Superior temporal gyrus (tissue), 1 donor: Measurements from ENCODE around the gene TPD52L1.

ENCODE experiments used
- DNase-seq: peaks from one replicate; pipeline ENCODE4 v3.0.0-alpha.2; 2016; ENCODE audit errors: extremely low spot score

Gene TPD52L1

DNA sequence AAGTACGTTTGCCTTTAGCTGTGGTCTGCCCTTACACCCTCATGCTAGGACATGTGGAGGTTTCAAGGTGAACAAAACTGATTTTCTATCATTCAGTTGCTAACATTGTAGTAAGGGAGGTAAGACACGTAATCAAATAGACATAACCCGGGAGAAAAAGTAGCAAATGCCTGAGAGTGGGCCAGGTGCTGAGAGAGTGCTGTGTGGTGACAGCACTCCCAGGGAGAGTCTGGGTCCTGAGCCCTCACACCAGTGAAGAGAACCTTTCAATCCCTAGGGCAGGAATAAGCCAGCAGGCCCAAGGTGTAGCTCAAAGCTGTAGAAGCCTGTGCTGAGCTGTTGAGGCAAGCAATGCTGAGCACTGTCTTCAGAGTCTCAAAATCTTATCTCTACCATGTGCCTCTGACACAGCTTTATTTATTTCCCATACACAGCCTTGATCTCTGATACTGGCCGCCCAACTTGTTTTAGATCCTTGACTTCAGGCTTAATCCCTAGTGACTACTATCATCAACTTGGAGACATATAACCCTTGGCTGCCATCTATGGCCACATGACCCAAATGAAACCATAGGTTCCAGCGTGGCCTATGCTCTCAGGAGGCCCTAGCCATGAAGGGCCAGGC, 55.2 kb downstream of the TPD52L1 start:
- no peak for DNase-seq

- no peak for DNase-seq
Observed at GRCh38 chr6:125210667-125211066, 57.1 kb downstream of the TPD52L1 start.

GRCh38 chr6:125211352-125211751, 57.8 kb downstream of the TPD52L1 start:
- no peak for DNase-seq

GRCh38 chr6:125212377-125212776, 58.8 kb downstream of the TPD52L1 start:
- no peak for DNase-seq

DNA sequence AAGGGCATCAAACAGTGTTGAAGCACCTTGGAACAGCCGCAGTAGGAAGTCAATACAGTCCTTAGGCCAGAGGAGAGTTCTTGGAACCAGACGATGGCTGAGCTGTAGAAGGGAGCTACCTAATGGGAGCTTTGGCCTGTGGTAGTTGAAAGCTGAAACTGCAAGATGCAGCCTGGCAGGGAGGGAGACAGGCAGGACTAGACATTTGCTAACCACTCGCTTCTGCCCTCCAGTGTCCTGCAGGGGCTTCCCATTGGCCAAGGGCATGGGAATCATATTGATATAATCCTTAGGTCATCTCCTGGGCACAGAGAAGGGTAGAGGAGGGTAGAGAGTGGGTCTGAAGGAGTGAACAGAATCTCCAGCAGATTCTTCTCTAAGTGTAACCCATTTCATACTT, 60.4 kb downstream of the TPD52L1 start:
- no peak for DNase-seq

DNA sequence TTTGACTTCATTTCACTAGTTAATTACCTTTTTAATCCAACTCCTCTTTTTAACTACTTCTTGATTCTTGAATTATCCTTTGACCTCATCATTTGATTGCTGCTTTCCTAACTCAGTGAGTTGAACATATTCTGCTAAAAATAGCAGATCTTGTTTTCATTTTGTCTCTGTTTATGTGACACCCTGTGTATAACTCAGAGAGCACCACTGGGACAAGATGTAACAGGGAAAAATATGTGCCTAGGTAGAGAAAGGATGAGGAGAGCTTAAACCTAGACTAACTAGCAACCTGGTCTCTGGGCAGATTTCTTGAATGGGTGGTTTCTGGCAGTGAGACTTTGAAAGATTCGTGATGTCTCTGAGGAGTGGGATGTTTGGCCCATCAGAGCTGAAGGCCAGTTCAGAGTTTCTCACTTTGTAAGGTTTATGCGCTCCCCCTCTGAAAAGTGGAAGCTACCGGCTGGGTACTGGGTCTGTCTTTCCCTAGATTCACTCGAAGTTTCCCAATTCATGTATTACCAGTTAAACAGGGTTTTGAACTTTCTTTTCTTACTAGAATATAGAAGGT, 61.8 kb downstream of the TPD52L1 start:
- no peak for DNase-seq

GRCh38 chr6:125216015-125216414, 62.4 kb downstream of the TPD52L1 start:
- no peak for DNase-seq

- DNase-seq, result no peak
Observed at GRCh38 chr6:125217369-125217768, 63.8 kb downstream of the TPD52L1 start.

DNA sequence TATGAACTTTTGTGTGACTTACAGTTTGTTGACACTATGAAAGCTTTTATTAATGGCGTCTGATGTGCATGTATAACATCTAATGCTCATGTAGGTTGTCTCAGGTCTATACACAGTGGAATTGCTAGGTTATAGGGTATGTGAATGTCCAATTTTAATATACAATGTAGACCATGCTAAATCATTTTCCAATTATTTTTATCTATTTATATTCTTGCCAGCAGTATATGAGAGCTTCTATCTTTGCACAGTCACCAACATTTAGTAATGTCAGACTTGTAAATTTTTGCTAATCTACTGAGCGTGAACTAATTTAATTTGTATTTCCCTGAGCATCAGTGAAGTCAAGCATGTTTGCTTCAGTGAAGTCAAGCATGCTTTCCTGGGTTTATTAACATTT, 64.4 kb downstream of the TPD52L1 start:
- no peak for DNase-seq

DNA sequence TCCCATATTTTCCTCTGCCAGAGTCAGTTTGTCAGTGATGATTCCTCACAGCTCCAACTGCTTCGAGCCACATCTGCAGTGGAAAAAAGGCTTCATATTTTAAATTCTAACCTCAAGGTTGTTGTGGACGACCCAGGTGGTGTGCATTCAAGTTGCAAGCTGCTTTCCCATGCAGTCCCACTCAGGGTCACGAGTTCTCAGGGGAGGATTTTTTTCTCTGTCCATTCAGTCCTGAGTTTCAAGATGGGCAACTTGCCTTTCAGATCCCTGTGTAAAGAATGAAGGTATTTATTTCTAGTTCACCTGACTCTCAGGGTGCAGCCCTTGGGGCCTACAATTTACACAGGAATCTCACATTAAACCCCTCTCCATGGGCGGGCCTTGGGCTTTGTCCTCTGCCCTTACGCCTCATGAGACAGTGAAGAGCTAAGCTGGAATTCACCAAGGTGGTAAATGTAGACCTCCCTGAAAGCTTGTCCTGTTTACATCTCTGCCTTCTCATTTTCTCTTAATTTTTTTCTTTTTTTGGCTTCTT, 65.9 kb downstream of the TPD52L1 start:
- DNase-seq, result no peak

- no peak for DNase-seq
Observed at GRCh38 chr6:125220712-125221111, 67.1 kb downstream of the TPD52L1 start.

DNA sequence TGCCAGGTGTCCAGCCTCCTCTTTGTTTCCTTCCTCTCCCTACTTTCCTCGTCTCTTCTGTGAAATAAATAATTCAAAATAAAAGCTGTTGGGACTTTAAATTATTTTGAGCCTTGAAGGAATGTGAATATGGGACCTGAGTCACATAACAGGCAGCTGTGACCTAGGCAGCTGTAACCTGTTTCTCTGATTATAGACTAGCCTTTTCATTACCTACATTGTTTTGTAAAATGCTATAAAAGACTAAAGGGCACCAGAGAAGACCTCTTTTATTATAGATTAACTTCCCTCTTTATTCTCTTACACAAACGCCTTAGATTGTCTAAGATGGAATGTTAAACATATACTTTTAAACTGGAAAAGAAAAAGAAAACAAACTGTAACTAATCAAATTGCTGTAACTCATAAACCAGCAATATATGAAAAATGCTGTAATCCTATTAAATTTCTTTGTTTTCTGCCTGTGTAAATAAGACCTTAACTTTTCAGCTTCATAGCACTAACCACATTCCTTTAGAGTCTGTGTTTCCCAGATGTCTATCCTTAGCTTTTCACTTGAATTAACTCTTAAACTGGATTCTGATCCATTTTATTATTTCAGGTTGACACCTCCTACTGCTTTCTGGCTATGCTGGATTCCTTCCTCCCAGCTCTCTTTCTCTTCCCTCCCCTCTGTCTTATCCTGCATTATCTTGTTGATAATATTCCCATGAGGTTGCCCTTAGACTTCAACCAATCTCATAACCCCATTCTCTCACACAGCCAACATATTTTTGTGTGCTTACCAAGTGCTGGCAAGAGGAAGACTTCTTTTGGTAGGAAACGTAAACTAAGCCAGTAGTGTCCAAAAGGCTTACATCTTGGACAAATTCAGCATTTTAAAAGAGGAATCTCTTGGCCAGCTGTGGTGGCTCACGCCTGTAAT, 69.2 kb downstream of the TPD52L1 start:
- no peak for DNase-seq

DNA sequence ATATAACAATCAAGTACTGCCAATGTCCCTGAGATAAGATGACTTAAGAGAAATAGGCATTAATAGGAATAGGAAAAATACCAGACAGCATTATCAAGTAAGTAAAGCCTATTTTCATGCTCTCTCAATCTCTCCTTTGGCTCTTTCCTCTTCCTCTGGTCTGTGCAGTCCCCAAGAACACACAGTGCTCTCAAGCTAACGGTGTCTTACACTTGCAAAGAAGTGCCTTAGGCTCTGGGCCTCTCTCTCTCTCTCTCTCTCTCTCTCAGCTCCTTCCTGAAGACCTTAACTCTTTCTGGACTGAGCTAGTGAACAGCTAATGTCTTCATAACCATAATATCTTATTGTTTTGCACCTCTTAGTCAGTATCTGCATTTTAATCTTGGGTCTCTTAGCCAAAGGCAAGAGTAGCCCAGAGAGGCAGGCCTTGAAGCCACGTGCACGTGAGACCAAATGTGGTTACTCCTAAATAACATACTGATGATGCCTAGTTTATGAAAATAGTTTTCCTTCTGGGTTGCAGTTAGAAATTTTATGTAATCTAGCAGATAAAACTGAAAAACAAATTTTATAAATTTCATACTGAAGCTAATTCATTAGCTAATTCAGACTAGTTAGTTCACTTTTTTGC, 70.8 kb downstream of the TPD52L1 start:
- DNase-seq, result no peak

DNA sequence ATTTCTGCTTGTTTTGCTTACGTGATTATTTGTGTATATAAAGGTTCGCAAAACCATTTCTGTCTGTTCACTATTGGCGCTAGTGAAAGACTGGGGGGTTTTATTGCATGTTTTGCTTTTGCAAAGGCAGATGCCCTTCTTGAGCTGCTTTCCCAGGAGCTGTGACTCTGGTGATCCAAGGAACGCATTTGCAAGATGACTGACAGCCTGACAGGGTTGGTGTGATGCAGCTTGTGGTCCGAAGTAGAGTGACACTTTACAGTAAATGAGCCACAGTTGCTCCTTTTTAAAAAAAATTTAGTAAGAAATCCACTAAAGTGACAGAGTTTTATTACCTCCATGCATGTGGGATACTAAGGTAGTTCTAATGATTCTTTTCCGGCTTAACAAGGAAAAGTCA, 73.7 kb downstream of the TPD52L1 start:
- DNase-seq, result no peak

GRCh38 chr6:125228981-125229479, 75.5 kb downstream of the TPD52L1 start:
- no peak for DNase-seq

DNA sequence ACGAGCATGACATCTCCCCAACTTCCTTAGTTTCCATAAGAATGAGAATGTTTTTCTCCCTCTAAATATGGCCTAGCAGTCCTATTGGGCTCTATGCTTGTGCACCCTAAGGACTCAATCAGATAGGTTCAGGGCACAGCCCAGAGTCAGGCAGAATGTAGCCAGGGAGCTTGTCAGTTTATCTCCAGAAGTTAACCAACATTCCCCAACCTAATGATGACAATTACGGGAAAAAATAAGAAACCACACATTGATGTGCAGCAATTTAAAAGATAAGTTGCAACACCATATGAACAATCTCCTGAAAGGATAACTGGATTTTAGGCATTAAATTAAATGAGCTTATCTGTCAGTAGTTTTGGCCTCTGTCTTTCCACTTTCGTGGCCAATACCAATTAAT, 77.1 kb downstream of the TPD52L1 start:
- DNase-seq, result no peak

DNA sequence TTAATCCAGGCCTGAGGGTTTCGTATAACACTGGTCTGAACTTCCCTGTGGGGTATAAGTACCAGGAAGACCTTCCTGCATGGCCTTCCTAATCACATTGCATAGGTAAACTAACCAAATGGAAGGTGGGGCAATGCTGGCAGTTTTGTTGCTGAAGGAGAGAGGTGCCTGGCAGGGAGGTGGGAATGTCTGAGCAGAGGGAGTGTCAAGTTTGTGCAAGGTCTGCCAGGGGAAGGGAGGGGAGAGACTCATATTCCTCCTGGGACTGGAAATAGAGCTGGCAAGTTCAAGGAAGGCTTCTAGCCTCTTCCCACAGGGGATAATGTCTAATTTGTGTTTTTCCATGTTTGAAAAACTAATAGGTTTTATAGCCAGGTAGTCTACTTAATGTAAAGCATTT, 77.6 kb downstream of the TPD52L1 start:
- no peak for DNase-seq

DNA sequence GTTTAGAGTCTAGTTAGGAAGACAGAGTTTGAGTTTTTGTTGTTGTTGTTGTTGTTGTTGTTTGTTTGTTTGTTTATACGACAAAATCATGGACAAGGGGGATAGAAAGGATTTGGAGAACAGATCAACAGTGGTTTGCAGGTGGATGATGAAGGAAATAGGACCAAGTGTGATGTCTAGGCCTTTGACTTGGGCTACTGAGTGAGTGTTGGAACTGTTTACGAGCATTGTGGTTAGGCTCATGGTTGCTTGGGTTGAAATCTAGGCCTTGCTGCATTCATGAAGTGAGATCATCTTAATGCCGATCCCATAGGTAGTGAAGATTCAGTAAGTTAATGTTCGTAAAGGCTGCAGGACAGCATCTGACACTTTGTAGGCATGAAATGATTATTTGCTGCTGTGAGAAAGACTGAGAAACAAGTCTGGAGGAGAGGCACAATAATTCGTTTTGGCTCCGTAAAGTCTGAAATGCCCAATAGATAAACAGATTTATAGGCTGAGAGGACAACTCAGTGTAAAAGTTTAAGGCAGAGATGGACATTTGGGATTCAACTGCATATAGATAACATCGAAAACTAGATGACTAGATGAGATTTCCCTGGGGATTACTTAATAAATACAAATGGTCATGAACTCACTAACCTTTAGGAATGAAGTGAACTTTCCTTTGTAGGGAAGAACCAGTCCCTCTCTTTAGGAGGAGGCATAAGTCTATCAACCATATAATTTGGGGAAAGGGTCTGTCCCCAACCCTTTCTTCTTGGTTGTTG, 78.2 kb downstream of the TPD52L1 start:
- DNase-seq, result no peak

DNA sequence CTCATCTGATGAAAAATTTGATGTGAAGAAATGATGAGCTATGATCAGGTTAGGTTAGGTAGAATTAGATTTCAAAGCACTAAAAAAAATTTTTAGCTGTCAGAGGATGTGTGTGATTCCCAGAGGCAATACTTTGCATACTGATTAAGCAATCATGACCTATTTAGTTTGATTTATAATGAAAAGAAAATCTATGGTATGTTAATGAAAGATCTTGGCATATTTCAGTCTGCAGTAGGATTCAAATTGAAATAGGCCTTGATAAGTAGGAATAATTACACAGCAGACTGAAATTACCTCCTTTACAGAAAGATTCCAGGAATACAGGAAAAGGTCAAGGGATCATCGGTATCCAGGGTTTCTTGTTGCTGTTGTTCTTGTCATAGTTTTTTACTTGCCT, 78.9 kb downstream of the TPD52L1 start:
- no peak for DNase-seq

DNA sequence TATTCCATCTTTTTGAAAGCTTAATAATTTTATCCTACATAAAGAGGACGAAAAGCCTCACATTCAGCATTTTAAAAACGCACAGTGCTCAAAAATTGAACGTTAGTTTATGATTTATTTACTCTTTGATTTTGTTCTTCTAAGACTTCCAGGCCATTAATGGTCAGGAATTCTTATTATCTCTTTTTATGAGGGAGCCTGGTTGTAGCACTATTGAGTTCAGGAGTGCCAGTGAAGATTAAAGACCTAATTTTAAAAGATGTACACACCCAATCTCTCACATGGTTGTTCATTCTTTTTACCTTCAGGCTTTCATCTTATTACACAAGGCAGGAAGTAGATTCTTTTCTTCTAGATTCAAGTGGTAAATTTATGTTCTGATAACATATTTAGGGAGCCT, 79.6 kb downstream of the TPD52L1 start:
- no peak for DNase-seq
